Measurements from ENCODE around the gene TBK1. TPM values are rescaled to one million over a fixed set of nuclear protein-coding genes. Genes with fewer than 3 reads are reported as not detected.

The TBK1 gene
- total RNA-seq, 4 donors from 2014 or later: 24.9 to 38.0 (median 30.2) TPM

DNA sequence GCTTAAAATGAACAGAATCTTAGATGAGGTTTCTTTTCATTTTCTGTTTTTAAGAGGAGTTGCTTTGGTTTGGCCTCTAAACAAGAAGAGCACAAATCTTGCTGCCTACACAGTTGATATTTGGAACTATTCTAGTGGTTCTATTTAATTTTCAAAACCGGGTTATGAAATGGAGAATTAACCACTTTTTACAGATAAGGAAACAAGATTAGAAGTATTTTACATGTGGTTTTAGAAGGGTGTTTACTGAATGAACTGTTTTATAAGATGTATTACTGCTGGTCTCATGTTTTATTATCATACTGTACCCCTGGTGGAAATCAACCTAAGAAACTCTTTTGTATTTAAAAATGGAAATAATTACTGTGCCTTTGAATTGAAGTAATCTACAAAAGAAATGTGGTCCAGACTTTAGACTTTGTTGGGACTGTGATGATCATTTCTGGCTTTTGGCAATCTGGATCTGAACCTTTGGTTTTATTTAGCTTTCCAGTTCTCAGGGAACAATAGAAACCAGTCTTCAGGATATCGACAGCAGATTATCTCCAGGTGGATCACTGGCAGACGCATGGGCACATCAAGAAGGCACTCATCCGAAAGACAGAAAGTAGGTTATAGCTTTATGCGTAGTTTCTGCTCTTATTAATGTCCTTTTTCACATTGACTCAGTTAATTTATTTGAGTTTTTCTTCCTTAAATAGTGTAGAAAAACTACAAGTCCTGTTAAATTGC lies 43.2 kb downstream of the TBK1 start:
- H3K4me1 ChIP-seq: no peaks in the 10 kb centered on the region
- no peak overlapping the region for H3K4me3 ChIP-seq
- H3K36me3 ChIP-seq: peaks cover 0 to 98% (median 0%) of the 10 kb centered on the region in 3 donors
- TF ChIP-seq CTCF (IDR thresholded peaks at IDR 0.05) (no peak), POLR2A (IDR thresholded peaks at IDR 0.05) (no peak)
- H3K27ac ChIP-seq: no peak overlapping the region
- no peak for DNase-seq
- H3K9me3 ChIP-seq: no peaks in the 10 kb centered on the region
- H3K27me3 ChIP-seq: no peaks in the 10 kb centered on the region

DNA sequence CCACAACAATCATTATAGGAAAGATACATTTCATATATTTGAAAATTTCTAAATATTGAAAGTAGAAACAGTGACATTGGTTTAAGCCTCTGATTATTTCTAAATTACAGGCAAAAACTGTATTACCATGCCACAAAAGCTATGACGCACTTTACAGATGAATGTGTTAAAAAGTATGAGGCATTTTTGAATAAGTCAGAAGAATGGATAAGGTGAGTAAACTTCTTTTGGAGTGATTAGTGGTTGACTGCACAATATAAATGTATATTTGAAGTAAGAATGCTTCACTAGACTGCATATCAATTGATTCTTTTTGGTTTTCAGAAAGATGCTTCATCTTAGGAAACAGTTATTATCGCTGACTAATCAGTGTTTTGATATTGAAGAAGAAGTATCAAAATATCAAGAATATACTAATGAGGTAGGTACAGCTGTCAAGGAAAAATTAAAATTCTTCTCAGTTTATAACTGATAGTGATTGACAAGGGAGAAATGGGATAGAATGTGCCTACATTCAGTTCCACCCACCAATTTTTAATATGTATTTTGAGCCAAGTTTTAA lies 45.0 kb downstream of the TBK1 start:
- Histone ChIP-seq H3K9me3 (no peaks in the 10 kb centered on the region), H3K27me3 (no peaks in the 10 kb centered on the region), H3K36me3 (peaks cover 0 to 93% (median 0%) of the 10 kb centered on the region in 3 donors), H3K4me1 (no peaks in the 10 kb centered on the region), H3K27ac (no peak overlapping the region), H3K4me3 (no peak overlapping the region)
- no peak for TF ChIP-seq POLR2A (IDR thresholded peaks at IDR 0.05)
- no peak for TF ChIP-seq CTCF (IDR thresholded peaks at IDR 0.05)
- no peak for DNase-seq

GRCh38 chr12:64497484-64497883 lies 45.6 kb downstream of the TBK1 start:
- H3K36me3 ChIP-seq: peaks cover 0 to 89% (median 0%) of the 10 kb centered on the region in 3 donors
- no peak for DNase-seq
- TF ChIP-seq POLR2A (IDR thresholded peaks at IDR 0.05) (no peak), CTCF (IDR thresholded peaks at IDR 0.05) (no peak)
- H3K4me3 ChIP-seq: no peak overlapping the region
- no peaks in the 10 kb centered on the region for H3K9me3 ChIP-seq
- H3K4me1 ChIP-seq: no peaks in the 10 kb centered on the region
- H3K27me3 ChIP-seq: no peaks in the 10 kb centered on the region
- no peak overlapping the region for H3K27ac ChIP-seq

DNA sequence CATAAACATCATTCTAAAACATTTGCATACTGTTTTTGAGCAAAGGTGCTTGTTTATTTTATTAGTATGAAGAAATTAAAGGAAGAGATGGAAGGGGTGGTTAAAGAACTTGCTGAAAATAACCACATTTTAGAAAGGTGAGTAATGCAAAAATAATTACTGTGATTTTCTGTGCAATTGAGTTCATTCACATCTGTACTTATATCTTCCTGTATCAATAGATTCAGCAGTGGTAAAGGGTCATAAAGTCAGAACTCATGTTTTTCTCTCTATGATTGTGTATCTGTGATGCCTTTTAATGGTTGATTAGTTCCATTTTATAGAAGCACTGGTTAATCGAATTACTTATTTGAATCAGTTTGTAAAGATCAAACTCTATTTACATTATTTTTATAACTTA lies 46.0 kb downstream of the TBK1 start:
- TF ChIP-seq CTCF (IDR thresholded peaks at IDR 0.05) (no peak), POLR2A (IDR thresholded peaks at IDR 0.05) (no peak)
- H3K4me3 ChIP-seq: no peak overlapping the region
- DNase-seq: no peak
- no peak overlapping the region for H3K27ac ChIP-seq
- H3K36me3 ChIP-seq: peaks cover 0 to 85% (median 0%) of the 10 kb centered on the region in 3 donors
- no peaks in the 10 kb centered on the region for H3K4me1 ChIP-seq
- no peaks in the 10 kb centered on the region for H3K9me3 ChIP-seq
- no peaks in the 10 kb centered on the region for H3K27me3 ChIP-seq

- H3K27me3 ChIP-seq: no peaks in the 10 kb centered on the region
- no peak for TF ChIP-seq POLR2A (IDR thresholded peaks at IDR 0.05)
- no peak for TF ChIP-seq CTCF (IDR thresholded peaks at IDR 0.05)
- no peaks in the 10 kb centered on the region for H3K4me1 ChIP-seq
- peaks cover 0 to 60% (median 0%) of the 10 kb centered on the region in 3 donors for H3K36me3 ChIP-seq
- DNase-seq: no peak
- H3K27ac ChIP-seq: no peak overlapping the region
- no peak overlapping the region for H3K4me3 ChIP-seq
- no peaks in the 10 kb centered on the region for H3K9me3 ChIP-seq
These were observed 48.5 kb downstream of the TBK1 start for GRCh38 chr12:64500394-64500793.

Measured in Peyer's patch (tissue), 4 donors.